ENCODE data around the gene ARL3.
"Not testable (repeated sequence)": the region's sequence is repeated elsewhere in the genome, so short reads cannot be mapped to it uniquely, and the experiment has no call there.

Gene ARL3

DNA sequence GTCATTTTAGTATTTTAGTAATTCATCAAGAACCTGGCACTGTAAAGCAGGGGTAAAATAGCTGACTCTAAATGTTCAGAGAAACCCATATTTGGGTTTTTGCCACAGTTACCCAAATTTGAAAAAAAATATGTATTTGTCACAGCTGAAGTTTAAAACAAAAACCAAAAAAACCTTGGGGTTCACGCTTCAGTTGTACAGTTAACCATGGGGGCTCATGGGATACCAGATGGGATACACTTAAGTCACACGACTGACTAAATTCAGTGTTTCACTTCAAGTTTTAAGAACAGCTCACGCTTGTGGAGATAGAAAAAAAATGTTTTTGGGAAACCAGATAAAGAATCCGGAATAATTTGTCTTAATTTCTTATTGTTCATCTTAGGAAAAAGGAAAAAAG is 2.1 kb downstream of the ARL3 start:
- in situ Hi-C loops (cut with HindIII; ENCODE audit: low sequenced_read_pairs): loop anchor here (5.0 kb wide), 1 partner anchor 35 kb away; no protein-coding TSS in a partner anchor

DNA sequence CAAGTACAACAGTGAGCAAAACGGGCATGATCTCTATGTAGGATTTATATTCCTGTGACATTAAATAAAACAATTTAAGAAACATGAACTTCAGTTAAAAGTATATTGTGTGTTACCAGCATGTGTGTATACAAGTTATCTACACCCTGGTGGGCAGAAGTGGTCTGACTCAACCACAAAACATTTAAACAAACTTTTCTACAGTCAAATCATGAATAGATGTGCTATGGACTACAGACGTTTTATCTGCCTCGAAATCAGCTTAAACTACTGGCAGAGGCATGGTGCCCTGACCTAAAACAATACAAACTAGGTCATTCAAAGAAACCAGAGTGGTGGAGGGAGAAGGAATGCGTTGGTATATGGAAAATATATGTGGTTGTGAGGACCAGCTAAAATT is 3.6 kb downstream of the ARL3 start:
- in situ Hi-C loops (cut with HindIII; ENCODE audit: low sequenced_read_pairs): loop anchor here (5.0 kb wide), 1 partner anchor 33 kb away; no protein-coding TSS in a partner anchor

DNA sequence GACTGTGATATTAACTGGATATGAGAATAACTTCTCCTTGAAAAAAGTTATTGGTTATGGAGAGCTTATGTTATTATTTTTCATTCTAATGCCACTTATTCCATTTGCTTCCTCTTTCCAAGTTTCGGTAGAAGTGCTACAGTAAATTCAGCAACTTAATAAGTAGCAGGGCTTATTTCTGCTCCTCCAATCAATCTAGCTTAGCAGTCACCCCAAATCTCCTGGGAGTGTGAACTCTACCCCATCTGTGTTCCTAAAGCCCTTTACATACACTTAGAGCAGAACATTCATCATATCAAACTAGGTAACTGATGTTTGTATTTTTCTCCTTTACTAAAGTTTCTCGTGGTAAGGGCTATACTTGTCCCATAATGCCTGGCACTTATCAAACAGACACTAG is 8.7 kb downstream of the ARL3 start:
- in situ Hi-C loops (cut with HindIII; ENCODE audit: low sequenced_read_pairs): no loop called here

DNA sequence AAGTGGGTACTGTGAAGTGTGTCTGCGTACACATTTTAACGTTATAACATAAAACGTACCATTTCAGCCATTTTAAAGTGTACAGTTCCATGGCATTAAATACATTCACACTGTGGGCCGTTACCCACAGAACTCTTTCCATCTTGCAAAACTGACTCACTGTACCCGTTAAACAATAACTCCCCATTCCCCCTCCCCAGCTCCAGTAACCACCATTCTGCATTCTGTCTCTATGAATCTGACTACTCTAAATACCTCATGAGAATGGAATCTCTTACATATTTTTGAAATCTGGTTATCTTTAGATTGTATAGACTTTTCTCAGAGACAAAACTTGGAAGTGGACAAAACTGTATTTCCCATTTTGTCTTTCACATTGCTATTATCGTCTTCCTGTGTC is 9.3 kb downstream of the ARL3 start:
- in situ Hi-C loops (cut with HindIII; ENCODE audit: low sequenced_read_pairs): no loop called here

DNA sequence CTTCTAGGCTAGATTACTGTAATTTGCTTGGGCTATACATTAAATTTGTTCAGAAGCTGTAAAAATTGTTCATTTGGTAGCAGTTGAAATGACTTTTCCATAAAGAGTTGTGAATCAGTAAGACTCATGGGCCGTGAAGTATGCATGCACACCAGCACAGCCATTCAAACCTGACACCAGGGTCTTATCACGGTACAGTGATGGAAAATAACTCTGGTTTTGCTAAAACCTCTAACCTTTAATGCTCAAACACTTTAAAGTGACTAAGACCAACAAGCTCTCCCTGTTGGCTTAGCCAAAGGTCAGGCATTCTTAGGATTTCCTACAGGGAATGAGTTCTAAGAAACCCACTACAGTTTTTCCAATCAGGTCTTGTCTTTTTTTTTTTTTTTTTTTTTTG is 11.5 kb downstream of the ARL3 start:
- in situ Hi-C loops (cut with HindIII; ENCODE audit: low sequenced_read_pairs): no loop called here

DNA sequence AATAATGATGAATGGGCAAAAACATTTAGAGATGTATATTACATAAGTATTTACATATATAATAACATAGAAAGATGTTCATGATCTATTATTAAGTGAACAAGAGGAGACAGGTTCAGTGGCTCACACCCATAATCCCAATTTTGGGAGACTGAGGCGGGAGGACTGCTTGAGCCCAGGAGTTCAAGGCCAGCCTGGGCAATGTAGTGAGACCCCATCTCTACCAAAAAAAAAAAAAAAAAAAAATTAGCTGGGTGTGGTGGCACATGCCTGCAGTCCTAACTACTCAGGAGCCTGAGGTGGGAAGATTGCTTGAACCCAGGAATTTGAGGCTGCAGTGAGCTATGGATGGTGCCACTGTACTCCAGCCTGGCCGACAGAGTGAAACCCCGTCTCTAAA is 12.4 kb downstream of the ARL3 start:
- in situ Hi-C loops (cut with HindIII; ENCODE audit: low sequenced_read_pairs): no loop called here

DNA sequence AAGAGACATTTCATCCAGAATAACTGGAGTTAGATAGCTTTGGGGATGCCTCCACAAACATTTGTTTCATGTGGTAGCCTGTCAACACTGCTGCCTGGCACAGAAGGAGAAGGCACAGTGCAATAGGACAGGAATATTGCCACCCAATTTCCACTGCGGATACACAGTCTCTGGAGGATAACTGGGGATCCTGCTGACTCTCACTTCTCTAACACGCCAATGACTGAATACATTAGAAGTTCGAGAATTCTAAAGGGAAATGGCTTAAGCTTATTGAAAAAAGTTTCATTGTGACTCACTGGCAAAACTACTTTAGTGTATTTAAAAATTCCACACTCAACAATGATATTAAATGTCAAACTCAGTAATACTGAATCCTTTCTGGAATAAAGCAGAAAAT is 12.9 kb downstream of the ARL3 start:
- in situ Hi-C loops (cut with HindIII; ENCODE audit: low sequenced_read_pairs): no loop called here

DNA sequence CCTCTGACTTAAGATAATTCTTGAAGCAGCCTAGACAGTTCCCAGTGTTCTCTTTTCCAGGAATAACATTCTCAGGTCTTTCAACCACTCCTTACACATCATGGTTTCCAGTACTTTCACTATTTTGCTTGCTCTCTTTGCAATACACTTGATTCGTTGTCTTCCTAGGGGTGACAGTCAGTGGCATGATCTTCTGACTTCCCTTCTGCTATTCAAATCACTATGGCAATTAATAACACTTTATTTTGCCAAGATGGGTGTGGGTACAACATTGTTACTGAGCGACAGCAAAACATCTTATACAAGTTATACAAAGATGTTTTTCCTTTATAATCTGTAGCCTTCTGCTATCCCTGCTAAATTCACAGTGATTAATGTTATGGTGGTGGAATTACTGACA is 15.3 kb downstream of the ARL3 start:
- in situ Hi-C loops (cut with HindIII; ENCODE audit: low sequenced_read_pairs): no loop called here

DNA sequence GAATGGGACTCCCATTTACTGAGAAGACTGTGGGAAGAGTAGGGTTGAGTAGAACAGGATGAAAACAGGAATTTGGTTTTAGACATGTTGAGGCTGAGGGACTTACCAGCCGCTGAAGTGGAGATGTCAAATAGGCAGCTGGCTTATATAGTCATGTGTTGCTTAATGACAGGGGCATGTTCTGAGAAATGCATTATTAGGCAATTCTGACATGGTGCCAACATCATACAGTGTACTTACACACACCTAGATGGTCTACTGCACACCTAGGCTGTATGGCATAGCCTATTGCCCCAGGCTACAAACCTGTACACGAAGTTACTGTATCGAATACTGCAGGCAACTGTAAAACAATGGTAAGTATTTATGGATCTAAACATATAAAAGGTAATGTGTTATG is 17.5 kb downstream of the ARL3 start:
- in situ Hi-C loops (cut with HindIII; ENCODE audit: low sequenced_read_pairs): no loop called here

DNA sequence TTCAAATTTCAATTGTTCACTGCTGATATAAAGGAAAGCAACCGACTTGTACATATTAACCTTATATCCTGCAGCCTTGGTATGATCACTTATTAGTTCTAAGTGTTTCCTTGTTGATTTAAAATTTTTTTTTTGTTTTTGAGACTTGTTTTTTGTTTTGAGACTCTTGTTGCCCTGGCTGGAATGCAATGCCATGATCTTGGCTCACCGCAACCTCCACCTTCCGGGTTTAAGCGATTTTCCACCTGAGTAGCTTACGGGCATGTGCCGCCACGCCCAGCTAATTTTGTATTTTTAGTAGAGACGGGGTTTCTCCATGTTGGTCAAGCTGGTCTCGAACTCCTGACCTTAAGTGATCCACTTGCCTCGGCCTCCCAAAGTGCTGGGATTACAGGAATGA is 18.8 kb downstream of the ARL3 start:
- in situ Hi-C loops (cut with HindIII; ENCODE audit: low sequenced_read_pairs): not testable (repeated sequence)

DNA sequence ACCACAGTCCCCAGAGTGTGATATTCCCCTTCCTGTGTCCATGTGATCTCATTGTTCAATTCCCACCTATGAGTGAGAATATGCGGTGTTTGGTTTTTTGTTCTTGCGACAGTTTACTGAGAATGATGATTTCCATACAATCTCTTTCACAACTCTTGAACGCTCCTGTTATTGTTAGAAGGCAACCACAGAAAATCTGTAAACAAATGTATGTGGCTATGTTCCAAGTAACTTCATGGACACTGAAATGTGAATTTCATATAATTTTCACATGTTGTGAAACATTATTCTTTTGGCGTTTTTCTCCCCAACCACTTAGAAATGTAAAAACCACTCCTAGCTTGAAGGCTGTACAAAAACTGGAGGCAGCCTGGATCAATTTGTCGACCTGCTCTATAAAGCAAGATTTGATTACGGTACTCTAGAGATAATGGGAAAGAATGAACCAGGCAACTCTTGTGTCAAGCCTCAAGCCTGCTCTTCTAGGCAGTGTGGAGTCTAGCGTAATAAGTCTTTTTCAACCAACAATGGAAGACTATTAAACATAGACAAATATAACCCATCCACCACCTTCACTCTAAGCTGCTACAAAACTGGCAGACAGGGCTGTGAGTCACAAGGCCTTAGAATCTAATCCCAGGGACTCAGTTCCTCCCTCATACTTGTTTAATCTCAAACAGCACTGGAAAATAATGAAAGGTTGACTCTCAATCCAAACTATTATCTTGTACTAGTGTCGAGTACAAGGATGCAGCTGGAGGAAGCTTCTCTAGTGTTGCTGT is 22.7 kb downstream of the ARL3 start:
- in situ Hi-C loops (cut with HindIII; ENCODE audit: low sequenced_read_pairs): no loop called here

DNA sequence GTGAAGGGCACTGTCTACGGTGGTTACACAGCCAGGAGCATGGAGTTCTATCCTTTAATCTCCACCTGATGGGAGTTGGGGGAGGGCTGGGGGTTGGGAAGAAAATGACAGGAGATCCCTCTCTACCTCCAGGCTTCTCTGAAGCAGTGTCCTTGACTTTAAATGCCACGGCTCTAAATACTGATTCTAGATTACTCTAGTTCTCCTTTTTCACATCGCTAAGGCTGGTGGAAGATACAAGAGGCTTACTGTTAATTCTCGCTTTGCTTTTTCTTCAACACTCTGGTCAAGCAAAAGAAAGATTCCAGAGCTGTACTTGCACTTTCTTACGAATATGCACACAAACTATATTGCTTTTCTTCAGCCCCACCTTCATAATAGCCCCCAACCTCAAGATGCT is 30.5 kb downstream of the ARL3 start:
- in situ Hi-C loops (cut with HindIII; ENCODE audit: low sequenced_read_pairs): no loop called here

DNA sequence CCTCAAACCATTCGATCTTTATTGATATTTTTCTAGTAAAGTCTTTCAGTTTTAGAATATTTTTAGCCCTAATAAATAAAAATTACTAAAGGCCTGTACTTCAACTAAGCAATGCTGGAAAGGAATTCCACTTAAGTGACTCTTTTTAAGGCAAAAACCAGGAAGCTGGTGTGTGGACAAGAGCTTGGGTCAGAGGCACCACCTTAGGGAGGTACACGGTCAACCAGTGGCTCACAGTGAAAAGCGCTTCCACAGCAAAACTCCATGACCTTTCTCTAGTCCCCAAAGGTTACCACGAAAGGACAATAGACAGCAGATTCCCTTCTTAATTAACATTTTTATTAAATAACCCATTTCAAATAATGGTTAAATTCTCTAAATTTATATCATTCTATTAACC is 31.2 kb downstream of the ARL3 start:
- in situ Hi-C loops (cut with HindIII; ENCODE audit: low sequenced_read_pairs): no loop called here

DNA sequence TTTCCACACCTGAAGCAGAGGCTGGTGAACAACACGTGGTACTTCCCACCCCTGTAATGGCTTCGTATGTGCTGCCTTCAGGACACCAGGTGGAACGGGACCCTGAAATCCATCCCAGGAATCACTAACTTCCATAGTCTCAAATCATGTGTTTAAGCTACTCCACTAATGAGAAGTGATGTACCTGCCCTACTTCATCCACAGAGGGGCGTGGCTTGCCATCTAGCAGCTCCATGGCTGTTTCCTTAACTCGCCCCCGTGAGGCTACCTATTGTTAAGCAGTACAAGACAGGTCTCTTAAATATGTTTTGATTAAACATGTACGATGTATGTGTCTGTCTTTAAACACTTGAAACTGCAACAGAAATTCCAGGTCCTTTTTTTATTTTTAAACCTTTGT is 31.8 kb downstream of the ARL3 start:
- in situ Hi-C loops (cut with HindIII; ENCODE audit: low sequenced_read_pairs): no loop called here

DNA sequence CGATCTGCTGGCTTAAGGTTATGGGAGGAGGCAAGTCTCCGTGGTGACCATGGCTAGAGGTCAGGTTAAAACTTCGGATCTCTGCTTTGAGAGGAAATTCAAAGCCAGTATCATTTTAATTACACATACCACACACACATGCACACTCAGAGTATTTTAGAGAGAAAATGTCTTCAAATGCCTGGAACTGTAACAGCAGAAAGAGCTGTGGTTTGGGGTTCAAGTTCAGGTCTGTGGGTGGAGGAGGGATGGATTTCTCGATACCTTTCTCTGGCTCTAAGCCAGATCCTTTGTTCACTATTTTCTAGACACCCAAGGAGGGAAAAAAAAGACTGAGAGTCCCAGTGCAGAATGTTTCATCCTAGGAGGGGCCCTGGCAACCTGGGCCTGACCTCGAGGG is 32.5 kb downstream of the ARL3 start:
- in situ Hi-C loops (cut with HindIII; ENCODE audit: low sequenced_read_pairs): no loop called here

DNA sequence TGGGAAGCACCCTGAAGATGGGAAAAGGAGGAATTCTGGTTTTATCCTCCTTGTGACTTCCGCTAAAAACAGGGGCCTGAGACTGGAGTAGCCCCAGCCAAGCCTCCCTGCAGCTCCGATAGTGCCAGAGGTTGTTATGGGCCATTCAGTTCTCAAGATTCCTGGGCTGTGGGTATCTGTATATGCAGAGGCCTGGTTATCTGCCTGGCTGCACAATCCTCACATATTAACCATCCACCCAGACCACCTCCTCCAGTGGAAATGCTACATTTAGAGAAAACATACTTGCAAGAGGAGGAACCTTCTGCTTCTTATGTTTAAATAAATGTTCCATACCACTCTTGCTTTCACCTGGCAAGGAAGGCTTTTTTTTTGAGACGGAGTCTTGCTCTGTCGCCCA is 34.6 kb downstream of the ARL3 start:
- in situ Hi-C loops (cut with HindIII; ENCODE audit: low sequenced_read_pairs): loop anchor here (5.0 kb wide), 1 partner anchor 33 kb away; the partner anchor contains the start of genes ARL3 and SFXN2

DNA sequence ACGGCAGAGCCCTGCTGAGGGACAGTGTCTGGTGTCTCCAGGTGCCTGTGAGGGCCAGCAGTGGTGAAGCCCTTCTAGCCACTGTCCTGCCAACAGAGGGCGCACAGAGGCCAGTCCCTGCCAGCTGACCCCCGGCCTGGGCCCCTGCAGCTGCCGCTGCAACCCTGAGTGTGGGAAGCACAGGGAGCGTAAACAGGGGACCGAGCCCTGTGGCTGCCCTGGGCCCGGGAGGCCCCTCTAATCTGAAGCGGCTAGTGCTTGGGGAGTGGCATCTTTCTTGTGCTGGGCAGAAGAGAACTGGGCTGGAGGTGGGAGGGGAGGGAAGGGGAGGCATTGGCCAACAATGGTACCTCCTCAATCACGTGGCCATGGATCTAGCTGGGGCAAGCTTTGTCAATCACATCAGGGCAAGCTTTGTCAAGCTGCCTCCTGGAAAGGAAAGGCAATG is 35.3 kb downstream of the ARL3 start:
- in situ Hi-C loops (cut with HindIII; ENCODE audit: low sequenced_read_pairs): loop anchor here (5.0 kb wide), 1 partner anchor 33 kb away; the partner anchor contains the start of genes ARL3 and SFXN2

DNA sequence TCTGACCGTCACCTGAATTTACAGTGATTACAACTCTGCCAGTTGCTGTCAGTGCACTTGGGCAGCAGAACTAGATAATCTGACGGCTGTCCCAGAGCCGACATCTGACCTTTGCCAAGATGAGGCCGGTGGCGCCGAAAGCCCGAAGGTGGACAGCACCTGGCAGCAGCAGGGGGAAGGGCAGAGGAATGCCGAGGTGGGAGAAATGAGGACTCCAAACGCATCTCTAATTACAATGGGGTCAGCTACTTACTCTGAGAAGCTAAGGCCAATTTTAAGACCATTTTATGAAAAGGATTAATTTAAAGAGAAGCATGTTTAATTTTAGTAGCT is 36.2 kb downstream of the ARL3 start:
- in situ Hi-C loops (cut with HindIII; ENCODE audit: low sequenced_read_pairs): loop anchor here (5.0 kb wide), 1 partner anchor 34 kb away; the partner anchor contains the start of genes ARL3 and SFXN2

DNA sequence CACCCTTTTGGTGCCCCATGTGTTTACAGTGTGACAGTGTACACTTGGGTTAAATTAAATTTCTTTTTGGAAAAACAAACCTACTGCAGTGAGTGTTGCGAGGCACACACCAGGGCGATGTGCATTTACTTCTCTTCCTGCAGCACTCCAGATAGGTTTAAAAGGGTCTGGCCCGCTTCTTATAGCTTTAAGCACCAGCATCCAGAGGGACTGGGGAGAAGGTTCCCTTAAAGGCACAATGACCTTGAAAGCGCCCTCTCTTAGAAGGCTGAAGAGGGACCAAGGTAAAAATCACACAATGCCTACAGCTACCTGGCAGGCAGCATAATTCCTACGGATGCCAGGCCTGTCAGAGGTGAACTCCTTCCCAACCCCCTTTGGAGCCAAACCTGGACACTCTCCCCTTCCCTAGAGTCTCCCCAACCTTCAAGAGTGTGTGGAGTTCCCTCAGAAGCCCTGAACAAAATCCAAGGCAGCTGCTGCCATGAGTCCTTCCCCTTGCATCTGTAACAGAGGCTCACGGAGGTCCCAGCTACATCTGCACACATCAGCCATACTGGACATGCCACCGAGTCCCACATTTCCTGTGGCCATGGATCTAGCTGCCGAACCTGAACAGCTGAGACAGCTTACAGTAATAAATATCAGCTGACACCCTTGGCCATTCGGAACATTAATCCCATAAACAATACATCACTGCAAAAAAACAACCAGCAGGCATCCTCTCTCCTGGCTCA is 36.7 kb downstream of the ARL3 start:
- in situ Hi-C loops (cut with HindIII; ENCODE audit: low sequenced_read_pairs): loop anchor here (5.0 kb wide), 1 partner anchor 35 kb away; the partner anchor contains the start of genes ARL3 and SFXN2

DNA sequence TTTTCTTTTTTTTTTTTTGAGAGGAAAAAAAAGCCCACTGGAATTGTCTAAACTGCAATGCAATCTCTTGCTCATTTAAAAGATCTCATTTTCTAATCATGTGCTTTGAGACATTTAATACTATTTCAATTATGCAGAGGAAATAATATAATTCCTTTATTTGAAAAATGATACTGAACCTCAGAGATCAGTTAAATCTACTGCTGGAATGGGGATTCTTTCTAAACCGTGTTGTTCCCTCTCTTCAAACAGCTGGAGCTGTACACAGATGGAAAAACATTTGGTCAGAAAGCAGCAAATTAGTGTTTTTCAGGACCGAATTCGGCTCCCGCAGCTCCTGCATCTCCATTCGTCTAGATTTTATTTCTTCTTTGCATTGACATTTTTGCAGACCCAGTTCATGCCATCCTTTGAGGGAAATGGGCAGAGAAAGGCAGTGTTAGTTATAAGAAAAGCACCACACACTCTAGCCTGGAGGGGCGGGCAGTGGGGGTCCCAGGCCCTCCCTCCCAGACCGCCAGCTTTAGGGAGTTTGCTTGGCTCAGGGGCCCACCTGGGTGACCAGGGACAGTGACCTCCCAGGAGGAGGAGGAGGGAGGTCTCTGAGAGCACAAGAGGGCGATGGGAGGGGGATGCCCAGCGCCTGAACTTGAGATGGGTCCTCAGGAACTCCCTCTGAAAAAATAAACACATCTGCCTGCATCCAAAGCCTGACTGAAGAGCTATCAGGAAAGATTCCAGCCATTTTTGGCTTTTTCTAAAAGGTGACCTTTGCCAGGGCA is 37.5 kb downstream of the ARL3 start:
- in situ Hi-C loops (cut with HindIII; ENCODE audit: low sequenced_read_pairs): loop anchor here (5.0 kb wide), 1 partner anchor 36 kb away; the partner anchor contains the start of genes ARL3 and SFXN2

All from endothelial cell of hepatic sinusoid (primary cell).